ENCODE measurements around the gene HCRTR1.

The HCRTR1 gene

GRCh38 chr1:31666263-31666963 is 48.9 kb downstream of the HCRTR1 start:
- DNase-seq (ENCODE audit: low read depth): peak; percentile 43
- no peak overlapping the region for H3K4me3 ChIP-seq (ENCODE audit: low read length)
- TF ChIP-seq CTCF (conservative IDR thresholded peaks at IDR 0.05; ENCODE audit: low read length): no peak

- no peak for TF ChIP-seq CTCF (conservative IDR thresholded peaks at IDR 0.05; ENCODE audit: low read length)
- H3K4me3 ChIP-seq (ENCODE audit: low read length): no peak overlapping the region
- no peak for DNase-seq (ENCODE audit: low read depth)
These were observed 49.7 kb downstream of the HCRTR1 start for GRCh38 chr1:31667065-31667785.

DNA sequence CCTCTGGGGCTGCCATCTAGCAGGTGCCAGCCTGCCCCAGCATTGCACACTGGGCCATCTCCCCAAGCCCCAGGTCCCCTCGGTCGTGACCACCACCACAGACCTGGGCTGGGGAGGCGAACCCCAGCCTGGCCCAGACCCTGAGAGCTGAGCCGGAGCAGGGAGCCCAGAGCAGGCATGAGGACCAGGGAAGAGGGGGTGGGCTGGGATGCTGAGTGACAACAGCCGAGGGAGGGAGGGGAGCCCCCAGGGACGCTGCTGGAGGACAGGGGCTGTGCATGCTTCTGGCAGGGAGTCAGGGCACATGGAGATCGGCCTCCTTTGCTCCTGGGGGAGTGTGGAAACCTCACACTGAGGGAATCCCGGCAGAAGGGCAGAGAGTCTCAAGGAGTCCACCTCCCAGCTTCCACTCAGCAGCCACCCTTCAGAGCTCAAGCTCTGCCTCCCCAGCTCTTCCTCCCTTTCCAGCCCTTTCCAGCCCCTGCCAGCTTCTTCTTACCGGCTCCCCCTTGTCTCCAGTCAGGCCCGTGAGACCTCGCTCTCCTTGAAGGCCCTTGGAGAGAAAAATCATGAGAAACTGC is 50.9 kb downstream of the HCRTR1 start:
- DNase-seq (ENCODE audit: low read depth): no peak
- no peak for TF ChIP-seq CTCF (conservative IDR thresholded peaks at IDR 0.05; ENCODE audit: low read length)
- no peak overlapping the region for H3K4me3 ChIP-seq (ENCODE audit: low read length)

DNA sequence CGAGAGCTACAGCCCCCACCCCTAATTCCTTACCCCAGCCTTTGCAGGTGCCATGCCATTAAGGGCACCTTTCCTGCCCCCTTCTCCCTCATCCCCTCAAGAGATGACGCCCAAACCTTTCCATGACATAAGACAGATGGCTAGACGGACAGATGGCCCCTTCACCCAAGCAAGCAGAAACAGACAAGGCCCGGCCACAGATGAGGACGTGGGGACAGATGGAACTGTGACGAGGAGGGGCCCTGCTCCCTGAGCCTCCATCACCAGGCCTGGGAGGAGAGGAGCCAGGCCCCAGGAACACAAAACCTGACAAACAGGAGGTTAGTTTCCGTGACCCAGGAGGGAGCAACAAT is 51.9 kb downstream of the HCRTR1 start:
- no peak for TF ChIP-seq CTCF (conservative IDR thresholded peaks at IDR 0.05; ENCODE audit: low read length)
- H3K4me3 ChIP-seq (ENCODE audit: low read length): no peak overlapping the region

GRCh38 chr1:31669786-31670592 is 52.5 kb downstream of the HCRTR1 start:
- H3K4me3 ChIP-seq (ENCODE audit: low read length): no peak overlapping the region
- DNase-seq (ENCODE audit: low read depth): peak; percentile 29
- peak; percentile 5; the same call in 1 of the 2 replicates for TF ChIP-seq CTCF (conservative IDR thresholded peaks at IDR 0.05; ENCODE audit: low read length)

More for the DNA sequence above, 51.9 kb downstream of the HCRTR1 start:
- DNase-seq (ENCODE audit: low read depth): no peak

GRCh38 chr1:31670593-31670964 is 53.1 kb downstream of the HCRTR1 start:
- TF ChIP-seq CTCF (conservative IDR thresholded peaks at IDR 0.05; ENCODE audit: low read length): no peak
- no peak overlapping the region for H3K4me3 ChIP-seq (ENCODE audit: low read length)
- no peak for DNase-seq (ENCODE audit: low read depth)

All from AG10803 (cell line).